PC-9 (cell line): Measurements from ENCODE around the gene MYO3B. TPM values are rescaled to one million over a fixed set of nuclear protein-coding genes. Genes with fewer than 3 reads are reported as not detected.
"Not testable (repeated sequence)": the region's sequence is repeated elsewhere in the genome, so short reads cannot be mapped to it uniquely, and the experiment has no call there.

Experiments used
- BruUV-seq: library from RNA; stranded (reverse); fragments of 400-500 nt; replicated peaks from 2 replicates; lab custom pipeline; 2021; lab: Mats Ljungman, UMichigan
- CTCF ChIA-PET: fragments of 300-600 bp; sonication (Branson Sonifier 250); formaldehyde crosslinking; loops from one replicate; lab custom pipeline; 2022; ENCODE audit warnings: antibody characterized with exemption; lab: Charles Lee
- POLR2A ChIA-PET: fragments of 300-600 bp; sonication (Branson Sonifier 250); formaldehyde crosslinking; loops from one replicate; lab custom pipeline; 2022; ENCODE audit warnings: antibody characterized with exemption; ENCODE audit not compliant: unreplicated experiment; lab: Charles Lee
- DNase-seq, 2 experiments: peaks; one replicate each; pipeline versions ENCODE4 v3.0.0 to v3.0.0-alpha.2; 2015 to 2022; ENCODE audit warnings: mixed read lengths in 1 of 2
- H2AFZ ChIP-seq: fragments of 200-600 bp; sonication (generic); 2 replicates; pipeline ENCODE4 v1.8.1; 2017; ENCODE audit warnings: antibody characterized with exemption
- H3F3A ChIP-seq: fragments of 200-600 bp; sonication (generic); 2 replicates; pipeline ENCODE4 v1.8.1; 2017; ENCODE audit warnings: antibody characterized with exemption, mild to moderate bottlenecking, low read depth; ENCODE audit not compliant: insufficient read depth
- H3K27ac ChIP-seq: fragments of 200-600 bp; sonication (generic); 2 replicates; pipeline ENCODE4 v1.6.1; 2016; ENCODE audit warnings: mixed run types
- H3K27me3 ChIP-seq: fragments of 200-600 bp; sonication (generic); 2 replicates; pipeline ENCODE4 v1.6.1; 2016; ENCODE audit warnings: low read depth, mixed run types; ENCODE audit not compliant: insufficient read depth
- H3K36me3 ChIP-seq: fragments of 200-600 bp; sonication (generic); 2 replicates; pipeline ENCODE4 v1.6.1; 2016; ENCODE audit warnings: low read depth, mixed run types
- H3K4me1 ChIP-seq: fragments of 200-600 bp; sonication (generic); replicated peaks from 2 replicates; pipeline ENCODE4 v1.6.1; 2016; ENCODE audit warnings: mixed run types; ENCODE audit not compliant: insufficient read depth
- H3K4me2 ChIP-seq: fragments of 200-600 bp; sonication (generic); 2 replicates; pipeline ENCODE4 v1.6.1; 2017; ENCODE audit warnings: mixed run types
- H3K4me3 ChIP-seq: fragments of 200-600 bp; sonication (generic); 2 replicates; pipeline ENCODE4 v1.6.1; 2016; ENCODE audit warnings: mixed run types
- H3K79me2 ChIP-seq: fragments of 200-600 bp; sonication (generic); 2 replicates; pipeline ENCODE4 v1.6.1; 2017; ENCODE audit warnings: low read depth, mixed run types
- H3K9me2 ChIP-seq: fragments of 200-600 bp; sonication (generic); 2 replicates; pipeline ENCODE4 v1.8.1; 2017; ENCODE audit warnings: mild to moderate bottlenecking; ENCODE audit not compliant: insufficient read depth
- H3K9me3 ChIP-seq: fragments of 200-600 bp; sonication (generic); 2 replicates; pipeline ENCODE4 v1.8.1; 2016; ENCODE audit warnings: low read depth; ENCODE audit not compliant: insufficient read depth
- H4K20me1 ChIP-seq: fragments of 200-600 bp; sonication (generic); 2 replicates; pipeline ENCODE4 v1.8.1; 2017; ENCODE audit not compliant: insufficient read depth
- EZH2 ChIP-seq: fragments of 200-600 bp; sonication (generic); IDR thresholded peaks from 2 replicates; pipeline ENCODE4 v1.8.0; 2017; ENCODE audit warnings: antibody characterized with exemption, low read depth
- intact Hi-C: fragments of 100-400 bp; cut with micrococcal nuclease; formaldehyde crosslinking; loops from one replicate; pipeline ENCODE4 v1.10.0; 2022; ENCODE audit not compliant: unreplicated experiment
- total RNA-seq: library from RNA; stranded (reverse); gene quantifications from 2 replicates; pipeline ENCODE4 v1.2.3, GENCODE V29; 2021
- TF ChIP-seq, protein P1 (sequence below): fragments of 200-600 bp; sonication (generic); conservative IDR thresholded peaks from 2 replicates; pipeline ENCODE4 v1.6.1; 2017; ENCODE audit warnings: mixed run types, antibody characterized with exemption, mild to moderate bottlenecking, moderate library complexity

MYO3B gene
- total RNA-seq, 1 experiment from 2014 or later = 5.3 TPM

DNA sequence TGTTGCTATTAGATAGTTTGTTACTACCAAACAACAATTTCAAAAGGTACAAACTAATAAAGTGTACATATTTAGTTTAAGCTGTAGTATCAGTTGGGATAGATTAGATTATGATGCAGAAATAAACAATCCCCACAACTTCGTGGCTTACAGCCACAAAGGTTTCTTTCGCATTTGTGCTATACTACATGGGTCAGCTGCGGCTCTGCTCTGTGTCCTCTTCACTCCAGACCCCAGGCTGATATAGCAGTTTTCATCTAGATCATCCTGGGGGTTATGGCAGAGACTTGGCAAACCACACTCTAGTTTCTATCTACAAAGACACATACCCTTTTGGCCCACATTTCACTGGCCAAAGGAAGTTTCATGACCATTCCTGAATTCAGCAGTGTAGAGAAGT lies 429.2 kb downstream of the MYO3B start:
- Histone ChIP-seq H3K36me3 (no peaks in the 10 kb centered on the region), H3F3A (no peaks in the 10 kb centered on the region), H3K9me2 (no peaks in the 10 kb centered on the region), H3K27me3 (no peaks in the 10 kb centered on the region), H3K4me3 (no peak overlapping the region), H3K27ac (no peak overlapping the region), H3K4me1 (no peaks in the 10 kb centered on the region), H3K9me3 (no peaks in the 10 kb centered on the region), H3K4me2 (no peak overlapping the region), H4K20me1 (no peaks in the 10 kb centered on the region), H2AFZ (no peak overlapping the region), H3K79me2 (no peaks in the 10 kb centered on the region)
- intact Hi-C loops = no loop called here
- ChIA-PET POLR2A (no interaction called here), CTCF (no interaction called here)
- TF ChIP-seq EZH2 = no peak
- TF ChIP-seq, protein P1, sequence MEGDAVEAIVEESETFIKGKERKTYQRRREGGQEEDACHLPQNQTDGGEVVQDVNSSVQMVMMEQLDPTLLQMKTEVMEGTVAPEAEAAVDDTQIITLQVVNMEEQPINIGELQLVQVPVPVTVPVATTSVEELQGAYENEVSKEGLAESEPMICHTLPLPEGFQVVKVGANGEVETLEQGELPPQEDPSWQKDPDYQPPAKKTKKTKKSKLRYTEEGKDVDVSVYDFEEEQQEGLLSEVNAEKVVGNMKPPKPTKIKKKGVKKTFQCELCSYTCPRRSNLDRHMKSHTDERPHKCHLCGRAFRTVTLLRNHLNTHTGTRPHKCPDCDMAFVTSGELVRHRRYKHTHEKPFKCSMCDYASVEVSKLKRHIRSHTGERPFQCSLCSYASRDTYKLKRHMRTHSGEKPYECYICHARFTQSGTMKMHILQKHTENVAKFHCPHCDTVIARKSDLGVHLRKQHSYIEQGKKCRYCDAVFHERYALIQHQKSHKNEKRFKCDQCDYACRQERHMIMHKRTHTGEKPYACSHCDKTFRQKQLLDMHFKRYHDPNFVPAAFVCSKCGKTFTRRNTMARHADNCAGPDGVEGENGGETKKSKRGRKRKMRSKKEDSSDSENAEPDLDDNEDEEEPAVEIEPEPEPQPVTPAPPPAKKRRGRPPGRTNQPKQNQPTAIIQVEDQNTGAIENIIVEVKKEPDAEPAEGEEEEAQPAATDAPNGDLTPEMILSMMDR = no peak
- no TSS peak for BruUV-seq
- no peak for DNase-seq

DNA sequence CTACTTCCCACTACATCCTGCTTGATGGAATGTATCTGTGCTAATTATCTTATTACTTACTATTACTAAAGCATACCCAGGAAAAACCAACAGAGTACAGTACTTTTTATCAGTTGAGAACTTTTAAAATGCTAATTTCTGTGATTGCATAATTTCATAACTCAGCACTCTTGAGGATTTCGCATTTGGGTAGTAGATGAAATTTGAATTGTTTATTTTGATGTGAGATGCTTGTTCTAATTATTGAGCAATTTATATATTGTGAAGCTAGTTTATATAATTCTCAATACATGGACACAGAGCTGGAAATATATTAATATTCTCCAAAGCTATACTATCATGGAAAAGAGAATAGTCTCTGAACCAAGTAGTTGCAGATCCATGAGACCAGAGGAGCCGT lies 432.7 kb downstream of the MYO3B start:
- DNase-seq = no peak
- CTCF ChIA-PET = no interaction called here

DNA sequence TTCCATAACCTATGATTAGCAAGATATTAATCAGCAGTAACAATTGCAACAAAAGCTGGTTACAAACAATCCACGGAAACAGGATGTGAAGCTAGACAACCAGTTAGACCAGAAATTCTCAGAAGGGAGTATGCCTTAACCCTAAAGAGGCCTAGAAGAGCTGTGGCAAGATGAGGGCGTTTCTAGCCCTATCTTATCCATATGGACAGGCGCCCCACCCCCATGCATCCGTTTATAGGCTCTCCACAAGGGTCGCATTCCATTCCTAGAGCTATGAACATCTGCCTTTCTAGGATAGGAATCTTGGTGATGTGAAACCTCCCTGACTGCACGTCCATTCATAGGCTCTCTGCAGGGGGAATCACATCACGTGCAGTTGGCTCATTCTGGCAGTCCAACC lies 441.0 kb downstream of the MYO3B start:
- H3K36me3 ChIP-seq, intact Hi-C loops: not testable (repeated sequence)

More for the DNA sequence above, 432.7 kb downstream of the MYO3B start:
- Histone ChIP-seq H3K9me3 (no peaks in the 10 kb centered on the region), H2AFZ (no peak overlapping the region), H4K20me1 (no peaks in the 10 kb centered on the region), H3K4me2 (no peak overlapping the region), H3K27me3 (no peaks in the 10 kb centered on the region), H3K4me3 (no peak overlapping the region), H3K27ac (no peak overlapping the region), H3K4me1 (no peaks in the 10 kb centered on the region), H3F3A (no peaks in the 10 kb centered on the region), H3K36me3 (no peaks in the 10 kb centered on the region), H3K9me2 (no peaks in the 10 kb centered on the region), H3K79me2 (no peaks in the 10 kb centered on the region)
- POLR2A ChIA-PET = no interaction called here
- TF ChIP-seq EZH2 = no peak
- TF ChIP-seq, protein P1 = no peak
- BruUV-seq = no TSS peak
- intact Hi-C loops = no loop called here

DNA sequence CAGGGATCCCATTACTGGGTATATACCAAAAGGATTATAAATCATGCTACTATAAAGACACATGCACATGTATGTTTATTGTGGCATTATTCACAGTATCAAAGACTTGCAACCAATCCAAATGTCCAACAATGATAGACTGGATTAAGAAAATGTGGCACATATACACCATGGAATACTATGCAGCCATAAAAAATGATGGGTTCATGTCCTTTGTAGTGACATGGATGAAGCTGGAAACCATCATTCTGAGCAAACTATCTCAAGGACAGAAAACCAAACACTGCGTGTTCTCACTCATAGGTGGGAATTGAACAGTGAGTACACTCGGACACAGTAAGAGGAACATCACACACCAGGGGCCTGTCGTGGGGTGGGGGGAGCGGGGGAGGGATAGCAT lies 457.1 kb downstream of the MYO3B start:
- POLR2A ChIA-PET, intact Hi-C loops, H3K36me3 ChIP-seq, H3K27me3 ChIP-seq, H3F3A ChIP-seq, CTCF ChIA-PET, H3K79me2 ChIP-seq, H3K4me1 ChIP-seq, H3K9me2 ChIP-seq, H2AFZ ChIP-seq, H3K4me2 ChIP-seq, BruUV-seq, H3K4me3 ChIP-seq, H4K20me1 ChIP-seq, H3K27ac ChIP-seq, H3K9me3 ChIP-seq, DNase-seq: not testable (repeated sequence)

More for the DNA sequence above, 441.0 kb downstream of the MYO3B start:
- H3K79me2 ChIP-seq, DNase-seq, H4K20me1 ChIP-seq, H3K27ac ChIP-seq, CTCF ChIA-PET, H3K9me2 ChIP-seq, H3K4me3 ChIP-seq, H2AFZ ChIP-seq, POLR2A ChIA-PET, H3K9me3 ChIP-seq, H3F3A ChIP-seq, H3K4me1 ChIP-seq, H3K27me3 ChIP-seq, BruUV-seq, H3K4me2 ChIP-seq: not testable (repeated sequence)
